Measurements from ENCODE around the gene PATE3. TPM values are rescaled to one million over a fixed set of nuclear protein-coding genes. Genes with fewer than 3 reads are reported as not detected.

The PATE3 gene
- total and polyA plus RNA-seq, 2 of the 4 experiments (the other 2 are of a cell fraction), result not detected

DNA sequence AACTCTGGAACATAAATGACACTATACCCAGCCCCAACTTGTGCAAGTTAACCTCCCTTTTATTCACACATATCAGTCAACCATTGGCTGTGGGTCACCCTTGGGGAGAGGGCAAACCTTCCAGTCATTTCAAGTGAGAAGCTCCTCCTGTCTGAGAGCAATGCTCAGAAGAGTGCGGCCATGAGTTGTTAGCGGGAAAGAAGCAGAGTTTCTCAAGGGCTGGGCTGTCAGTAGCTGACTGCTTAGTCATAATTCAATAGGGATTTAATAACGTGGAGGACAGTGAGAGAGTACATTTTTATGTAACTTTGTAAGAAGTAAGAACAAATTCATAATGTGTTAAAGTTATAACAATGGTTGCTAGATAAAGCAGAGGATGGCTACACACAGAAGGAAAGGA is 14.4 kb upstream of the PATE3 start:
- Histone ChIP-seq H2AK5ac (ENCODE audit: low read depth, low read length) (no peak overlapping the region), H3K9ac (ENCODE audit: low read depth, low read length) (no peak overlapping the region), H2BK15ac (ENCODE audit: low read depth, low read length) (no peak overlapping the region), H3K4ac (ENCODE audit: low read depth, low read length) (no peak overlapping the region), H3K27me3 (ENCODE audit: control insufficient read depth, insufficient read depth, low read length) (no peaks in the 10 kb centered on the region; the same call in 1 of the 2 replicates), H3K27ac (ENCODE audit: insufficient read depth, low read length) (no peak overlapping the region), H2AK9ac (replicated peaks; ENCODE audit: low read depth, low read length, poor library complexity) (no peak overlapping the region), H3K4me2 (ENCODE audit: low read depth, low read length) (no peak overlapping the region), H2BK5ac (ENCODE audit: low read depth, low read length, poor library complexity, severe bottlenecking) (no peak overlapping the region), H3K36me3 (ENCODE audit: control insufficient read depth, insufficient read depth, low read length) (no peaks in the 10 kb centered on the region), H3K79me1 (ENCODE audit: low read depth in 1 of 2, low read length in 2 of 2) (no peaks in the 10 kb centered on the region), H3K9me1 (ENCODE audit: insufficient read depth, low read length) (no peaks in the 10 kb centered on the region), H2BK120ac (ENCODE audit: low read depth, low read length) (no peak overlapping the region), H2AFZ (replicated peaks; ENCODE audit: low read length, poor library complexity) (no peak overlapping the region), H4K5ac (ENCODE audit: low read depth, low read length) (no peak overlapping the region), H3K4me3 (ENCODE audit: insufficient read depth, low read depth, low read length) (no peak overlapping the region), H2BK20ac (ENCODE audit: low read depth, low read length) (no peak overlapping the region), H3K56ac (ENCODE audit: extremely low read depth, insufficient read depth, low read length) (no peak overlapping the region), H3K14ac (replicated peaks; ENCODE audit: low read depth, low read length) (no peak overlapping the region), H3K9me3 (ENCODE audit: control insufficient read depth, insufficient read depth, low read length) (no peaks in the 10 kb centered on the region), H4K8ac (ENCODE audit: low read depth in 2 of 2, low read length in 2 of 2) (no peak overlapping the region), H3K23ac (ENCODE audit: low read depth, low read length) (no peak overlapping the region), H3K4me1 (ENCODE audit: control insufficient read depth, insufficient read depth, low read length) (no peaks in the 10 kb centered on the region), H4K20me1 (ENCODE audit: insufficient read depth, low read length) (no peaks in the 10 kb centered on the region), H3K18ac (ENCODE audit: low read depth, low read length) (no peak overlapping the region), H4K91ac (ENCODE audit: insufficient read depth, low read depth, low read length) (no peak overlapping the region)
- ChIA-PET CTCF (no interaction called here), POLR2A (ENCODE audit: unreplicated experiment) (no interaction called here)
- WGBS, 2 experiments (ENCODE audit: extremely low coverage in 2 of 2, insufficient read length in 1 of 2), result 70% methylated on average over 2 of the region's 3 CpGs; no CpG with 5 or more reads in 1 of the 2 experiments
- intact Hi-C loops (cut with micrococcal nuclease) (no loop called here), in situ Hi-C loops (cut with MboI; ENCODE audit: low sequenced_read_pairs) (no loop called here), dilution Hi-C loops (cut with HindIII; ENCODE audit: low sequenced_read_pairs, unreplicated experiment) (no loop called here)
- BruUV-seq (replicated peaks), result no TSS peak
- TF ChIP-seq, protein P1, sequence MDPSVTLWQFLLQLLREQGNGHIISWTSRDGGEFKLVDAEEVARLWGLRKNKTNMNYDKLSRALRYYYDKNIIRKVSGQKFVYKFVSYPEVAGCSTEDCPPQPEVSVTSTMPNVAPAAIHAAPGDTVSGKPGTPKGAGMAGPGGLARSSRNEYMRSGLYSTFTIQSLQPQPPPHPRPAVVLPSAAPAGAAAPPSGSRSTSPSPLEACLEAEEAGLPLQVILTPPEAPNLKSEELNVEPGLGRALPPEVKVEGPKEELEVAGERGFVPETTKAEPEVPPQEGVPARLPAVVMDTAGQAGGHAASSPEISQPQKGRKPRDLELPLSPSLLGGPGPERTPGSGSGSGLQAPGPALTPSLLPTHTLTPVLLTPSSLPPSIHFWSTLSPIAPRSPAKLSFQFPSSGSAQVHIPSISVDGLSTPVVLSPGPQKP (IDR thresholded peaks at IDR 0.05; ENCODE audit: borderline replicate concordance, low read depth, low read length), result no peak
- no peak for TF ChIP-seq MXI1 (IDR thresholded peaks at IDR 0.05; ENCODE audit: borderline replicate concordance, low read depth, low read length)
- no peak for TF ChIP-seq RAD21 (IDR thresholded peaks at IDR 0.05; ENCODE audit: low read length)
- no peak for TF ChIP-seq POLR2A (IDR thresholded peaks at IDR 0.05; ENCODE audit: low read depth, low read length)
- no peak for TF ChIP-seq SMC3 (IDR thresholded peaks at IDR 0.05; ENCODE audit: low read depth, low read length)
- no peak for TF ChIP-seq RFX5 (IDR thresholded peaks at IDR 0.05; ENCODE audit: low read depth, low read length)
- no peak for TF ChIP-seq NFE2L2 (IDR thresholded peaks at IDR 0.05; ENCODE audit: low read depth, low read length)
- no peak for TF ChIP-seq MAFK (IDR thresholded peaks at IDR 0.05; ENCODE audit: low read depth, low read length)
- TF ChIP-seq, protein P2, sequence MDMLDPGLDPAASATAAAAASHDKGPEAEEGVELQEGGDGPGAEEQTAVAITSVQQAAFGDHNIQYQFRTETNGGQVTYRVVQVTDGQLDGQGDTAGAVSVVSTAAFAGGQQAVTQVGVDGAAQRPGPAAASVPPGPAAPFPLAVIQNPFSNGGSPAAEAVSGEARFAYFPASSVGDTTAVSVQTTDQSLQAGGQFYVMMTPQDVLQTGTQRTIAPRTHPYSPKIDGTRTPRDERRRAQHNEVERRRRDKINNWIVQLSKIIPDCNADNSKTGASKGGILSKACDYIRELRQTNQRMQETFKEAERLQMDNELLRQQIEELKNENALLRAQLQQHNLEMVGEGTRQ (IDR thresholded peaks at IDR 0.05; ENCODE audit: low read depth, low read length), result no peak
- no peak for TF ChIP-seq FOS (IDR thresholded peaks at IDR 0.05; ENCODE audit: low read depth, low read length)
- no peak for TF ChIP-seq CTCF (conservative IDR thresholded peaks at IDR 0.05; ENCODE audit: low read depth, low read length)
- TF ChIP-seq BHLHE40 (IDR thresholded peaks at IDR 0.05; ENCODE audit: low read depth, low read length), result no peak
- TF ChIP-seq MAZ (IDR thresholded peaks at IDR 0.05; ENCODE audit: borderline replicate concordance, low read depth, low read length), result no peak
- no peak for TF ChIP-seq RCOR1 (IDR thresholded peaks at IDR 0.05; ENCODE audit: insufficient replicate concordance, low read length)
- no peak for TF ChIP-seq CHD1 (IDR thresholded peaks at IDR 0.05; ENCODE audit: low read depth, low read length)
- DNase-seq (no peak), ATAC-seq (ENCODE audit: low read depth) (no peak)
